GM15510 (cell line): ENCODE measurements around the gene EQTN.

ENCODE experiments used
- POLR2A ChIP-seq: IDR thresholded peaks from 3 replicates; pipeline ENCODE4 v1.6.1; 2011; ENCODE audit warnings: borderline replicate concordance; ENCODE audit not compliant: insufficient read length; ENCODE audit errors: extremely low read depth

The EQTN gene

DNA sequence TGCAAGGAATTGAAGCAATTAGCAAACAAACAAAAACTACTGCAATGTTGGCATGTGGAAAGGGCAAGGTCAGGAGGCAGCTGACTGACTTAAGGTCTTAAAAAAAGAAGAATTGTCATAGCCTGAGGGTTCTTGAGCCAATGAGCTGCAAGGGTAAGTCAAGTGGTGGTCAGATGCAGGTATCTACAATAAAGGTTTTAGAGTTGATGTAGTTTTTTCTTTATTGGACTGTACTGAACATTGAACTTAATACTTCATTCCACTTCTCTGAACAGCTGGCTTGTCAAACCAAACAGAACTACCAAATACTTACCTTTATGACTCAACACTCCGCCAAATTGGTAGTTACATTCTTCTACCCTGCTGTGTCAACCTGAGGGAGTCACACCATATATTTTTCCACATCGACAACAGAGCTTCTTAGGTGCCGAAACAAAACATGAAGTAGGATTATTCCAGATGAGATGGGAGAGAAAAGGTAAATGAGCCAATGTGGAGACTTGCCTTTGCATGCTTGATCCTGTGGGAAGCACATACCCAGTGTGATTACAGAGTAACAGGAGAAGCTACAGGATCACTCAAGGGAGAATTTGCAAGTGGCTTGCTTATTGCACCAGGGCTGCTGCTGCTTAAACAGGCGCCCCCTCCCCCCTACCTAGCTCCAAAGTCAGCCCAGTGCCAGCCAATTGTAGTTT, 35.3 kb downstream of the EQTN start:
- no peak for TF ChIP-seq POLR2A

DNA sequence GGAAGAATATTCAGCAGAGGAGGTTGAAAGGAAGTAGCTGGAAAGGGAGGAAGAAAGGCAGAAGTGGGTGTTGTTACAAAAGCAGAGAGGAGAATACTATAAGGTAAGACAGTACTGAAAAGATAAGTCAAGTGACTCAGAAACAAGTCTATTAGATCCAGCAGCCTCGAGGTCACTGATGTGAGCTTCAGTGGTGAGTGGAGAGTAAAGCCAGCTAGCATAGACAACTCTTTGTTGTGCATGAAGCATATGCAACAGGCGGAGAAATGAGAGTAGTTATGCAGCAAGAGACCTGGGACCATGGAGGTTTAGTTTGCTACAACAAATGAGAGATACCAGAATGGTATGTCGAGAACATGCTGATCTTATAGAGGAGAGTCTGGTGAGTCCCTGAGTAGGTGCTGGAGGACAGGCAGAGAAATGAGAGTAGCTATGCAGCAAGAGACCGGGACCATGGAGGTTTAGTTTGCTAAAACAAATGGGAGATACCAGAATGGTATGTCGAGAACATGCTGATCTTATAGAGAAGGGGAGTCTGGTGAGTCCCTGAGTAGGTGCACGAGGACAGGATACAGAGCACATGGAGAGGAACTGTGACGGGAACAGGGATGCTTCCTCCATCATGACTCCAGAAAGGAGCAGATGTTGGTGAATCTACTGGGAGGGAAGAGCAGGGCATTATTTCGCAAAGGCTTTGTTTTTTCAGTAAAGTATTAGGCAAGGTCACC, 36.0 kb downstream of the EQTN start:
- TF ChIP-seq POLR2A = no peak

DNA sequence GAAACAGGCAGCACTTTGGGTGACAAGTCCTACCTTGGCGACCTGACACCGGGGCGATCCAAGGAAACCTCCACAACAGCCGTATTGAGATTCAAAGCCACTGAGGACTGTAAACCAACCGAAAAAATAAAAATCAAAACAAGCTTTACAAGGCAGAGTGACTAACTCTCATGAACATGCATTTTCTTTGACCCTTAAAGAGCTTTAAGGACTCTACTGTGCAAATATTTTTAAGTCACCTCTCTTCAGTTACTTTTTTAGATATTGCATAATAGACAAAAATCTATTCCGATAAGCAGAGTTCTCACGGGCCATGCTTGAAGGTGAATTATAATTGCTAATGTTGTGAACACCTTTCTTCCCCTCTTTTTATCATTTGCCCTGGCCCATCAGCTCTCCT, 38.3 kb downstream of the EQTN start:
- no peak for TF ChIP-seq POLR2A

DNA sequence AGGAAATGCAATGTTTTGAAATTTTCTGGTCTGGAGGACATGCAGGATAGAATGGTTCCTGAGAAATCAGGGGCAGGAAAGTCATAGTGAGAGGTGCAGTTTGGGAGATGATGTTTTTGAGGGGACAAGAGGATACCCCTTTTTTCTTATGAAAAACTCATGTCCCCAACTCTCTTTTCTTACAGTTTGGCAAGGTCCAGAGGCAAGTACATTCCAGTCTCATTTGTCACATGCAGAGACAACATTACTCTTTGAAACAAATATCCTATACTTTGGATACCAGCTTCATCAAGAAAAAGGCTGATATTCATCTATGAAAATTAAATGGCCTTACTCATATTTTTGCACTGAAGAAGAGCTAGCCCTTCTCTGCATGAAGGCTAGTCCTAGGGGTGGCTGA, 48.2 kb downstream of the EQTN start:
- no peak for TF ChIP-seq POLR2A

DNA sequence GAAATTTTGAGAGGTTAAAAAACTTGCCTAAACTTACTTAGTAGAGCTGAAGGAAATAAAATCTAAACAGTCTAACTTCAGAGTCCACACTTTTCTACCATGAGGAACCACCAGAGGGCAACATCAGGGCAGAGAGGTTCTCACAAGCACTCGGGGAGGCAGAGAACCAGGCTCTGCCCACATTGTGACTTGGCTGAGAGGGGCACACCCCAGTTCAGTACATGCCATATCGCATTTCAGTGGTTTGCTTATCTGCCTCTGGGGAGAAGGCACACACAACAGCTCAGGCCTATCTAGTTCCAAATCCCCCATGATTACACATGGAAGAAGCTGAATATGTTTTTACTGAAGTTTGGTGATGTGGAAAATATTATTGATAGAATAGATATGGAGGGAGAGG, 49.2 kb downstream of the EQTN start:
- no peak for TF ChIP-seq POLR2A
